Lung (tissue), 12 donors: Measurements from ENCODE around the gene HECA. TPM values are rescaled to one million over a fixed set of nuclear protein-coding genes. Genes with fewer than 3 reads are reported as not detected.

Experiments used
- ATAC-seq: fragments of 200-7000 bp; cut with Tn5 transposase; one replicate; pipeline ENCODE4 v1.9.1; 2020; ENCODE audit warnings: moderate number of reproducible peaks; ENCODE audit not compliant: insufficient read depth, low FRiP score
- DNase-seq, 3 donors: peaks; one replicate each; pipeline ENCODE4 v3.0.0-alpha.2; 2013 to 2017
- H3K27ac ChIP-seq, 2 donors: one replicate each; pipeline ENCODE4 v1.5.1; 2013; ENCODE audit warnings: mild to moderate bottlenecking in 2 of 2, moderate library complexity in 2 of 2, control low read depth in 1 of 2, inconsistent platforms in 1 of 2, low read depth in 1 of 2, low read length in 1 of 2
- H3K27me3 ChIP-seq, 3 donors: one replicate each; pipeline ENCODE4 v1.5.1; 2013; ENCODE audit warnings: low read length in 2 of 3; ENCODE audit not compliant: control insufficient read depth in 3 of 3, insufficient read depth in 3 of 3
- H3K36me3 ChIP-seq, 4 donors: one replicate each; pipeline ENCODE4 v1.5.1; 2013; ENCODE audit warnings: low read length in 4 of 4, mild to moderate bottlenecking in 1 of 4, moderate library complexity in 1 of 4; ENCODE audit not compliant: control insufficient read depth in 4 of 4, insufficient read depth in 4 of 4
- H3K4me1 ChIP-seq, 5 donors: one replicate each; pipeline ENCODE4 v1.5.1; 2013; ENCODE audit warnings: low read length in 5 of 5, mild to moderate bottlenecking in 2 of 5, moderate library complexity in 1 of 5; ENCODE audit not compliant: control insufficient read depth in 5 of 5, insufficient read depth in 5 of 5
- H3K4me3 ChIP-seq: one replicate; pipeline ENCODE4 v1.5.1; 2013; ENCODE audit warnings: mild to moderate bottlenecking, control low read depth, moderate library complexity
- H3K9ac ChIP-seq, 2 donors: one replicate each; pipeline ENCODE4 v1.5.1; 2013; ENCODE audit warnings: low read length in 2 of 2, control low read depth in 1 of 2; ENCODE audit not compliant: insufficient read depth in 1 of 2
- H3K9me3 ChIP-seq, 4 donors: one replicate each; pipeline ENCODE4 v1.5.1; 2013; ENCODE audit warnings: low read length in 3 of 4, mild to moderate bottlenecking in 1 of 4, moderate library complexity in 1 of 4; ENCODE audit not compliant: control insufficient read depth in 4 of 4, insufficient read depth in 3 of 4
- CTCF ChIP-seq: IDR thresholded peaks from 2 replicates; pipeline ENCODE4 v1.5.1; 2012; ENCODE audit warnings: mild to moderate bottlenecking; ENCODE audit errors: control extremely low read depth, extremely low read depth
- WGBS, 2 donors: extraction: QIAGEN DNeasy Blood & Tissue Kit; methylation state at CpG; one replicate each; pipeline ENCODE4 v1.1.7; 2013; 5-methylcytosine and 5-hydroxymethylcytosine counted together
- polyA plus RNA-seq, 2 donors: library from polyadenylated mRNA; stranded (reverse); fragments of 200-250 nt; gene quantifications; one replicate each; pipeline ENCODE4 v1.2.1, GENCODE V29; 2013
- total RNA-seq, 2 donors: library from RNA; depleted of rRNA in 1 of 2; stranded (reverse); fragments of >200 nt in 1 of 2; gene quantifications; one replicate each; pipeline ENCODE4 v1.2.1, GENCODE V29; 2014 to 2021
- donor health status: control.
- donor health status: control.
- donor health status: Bipolar disorder and iron deficiency.
- donor health status: healthy.
- donor health status: DM: yes; HTN: yes; CAD: no.

HECA gene
- total and polyA plus RNA-seq, 4 donors: 12.1 to 37.6 (median 21.8) TPM

- WGBS, 2 donors: 97 to 98% methylated on average over 31 to 35 of the region's 35 CpGs
- Histone ChIP-seq H3K27me3 (no peaks in the 10 kb centered on the region), H3K4me3 (no peak overlapping the region), H3K9me3 (peaks cover 0 to 3% (median 0%) of the 10 kb centered on the region in 4 donors), H3K36me3 (peaks cover 2 to 11% (median 7%) of the 10 kb centered on the region in 4 donors), H3K4me1 (peaks cover 0 to 17% (median under 1%) of the 10 kb centered on the region in 5 donors), H3K9ac (no peak overlapping the region), H3K27ac (no peak overlapping the region)
- TF ChIP-seq CTCF: no peak
- DNase-seq (no peak), ATAC-seq (no peak)
Observed at GRCh38 chr6:139166238-139166955, 31.5 kb downstream of the HECA start.

- no peak for TF ChIP-seq CTCF
- H3K4me3 ChIP-seq: no peak overlapping the region
- ATAC-seq (no peak), DNase-seq (no peak)
- no peak overlapping the region for H3K27ac ChIP-seq
- no peaks in the 10 kb centered on the region for H3K27me3 ChIP-seq
- H3K4me1 ChIP-seq: peaks cover 0 to 16% (median 0%) of the 10 kb centered on the region in 5 donors
- H3K9ac ChIP-seq: no peak overlapping the region
- peaks cover 0 to 3% (median 0%) of the 10 kb centered on the region in 4 donors for H3K9me3 ChIP-seq
- peaks cover 2 to 12% (median 7%) of the 10 kb centered on the region in 4 donors for H3K36me3 ChIP-seq
- WGBS, 2 donors: 97 to 98% methylated on average over 20 of the region's 20 CpGs
Observed at GRCh38 chr6:139166956-139167313, 32.1 kb downstream of the HECA start.

- no peaks in the 10 kb centered on the region for H3K9me3 ChIP-seq
- ATAC-seq (no peak), DNase-seq (no peak)
- no peak overlapping the region for H3K27ac ChIP-seq
- 96% methylated on average over 4 of the region's 4 CpGs for WGBS, 2 donors
- no peaks in the 10 kb centered on the region for H3K27me3 ChIP-seq
- H3K36me3 ChIP-seq: peaks cover 13 to 21% (median 15%) of the 10 kb centered on the region in 4 donors
- no peak for TF ChIP-seq CTCF
- H3K9ac ChIP-seq: no peak overlapping the region
- peaks cover 0 to 5% (median 0%) of the 10 kb centered on the region in 5 donors for H3K4me1 ChIP-seq
- no peak overlapping the region for H3K4me3 ChIP-seq
Observed at GRCh38 chr6:139172151-139172550, 37.3 kb downstream of the HECA start.
